ENCODE data around the gene ARL1. TPM values are rescaled to one million over a fixed set of nuclear protein-coding genes. Genes with fewer than 3 reads are reported as not detected.
A peak's percentile ranks its signal among the peaks of the same experiment; 100 is the strongest.

ARL1 gene
- total and polyA plus RNA-seq, 2 of the 13 experiments (the other 11 are each of a cell fraction or from before 2014, with no cell fraction given), result 90.9 to 123 TPM

- TF ChIP-seq RNF219 (CRISPR knock-in tag; IDR thresholded peaks at IDR 0.05) (no peak), NCOR1 (IDR thresholded peaks at IDR 0.05; ENCODE audit: borderline replicate concordance, low read length) (peak; percentile 69; the same call in 1 of the 2 replicates), THAP9 (CRISPR knock-in tag; IDR thresholded peaks at IDR 0.05; ENCODE audit: borderline replicate concordance) (peak; percentile 60; the same call in 1 of the 2 replicates), CBX1 (IDR thresholded peaks at IDR 0.05; ENCODE audit: low read depth) (no peak), ZBTB8A (CRISPR knock-in tag; IDR thresholded peaks at IDR 0.05; ENCODE audit: borderline replicate concordance, low read depth) (no peak), KDM3A (CRISPR knock-in tag; IDR thresholded peaks at IDR 0.05; ENCODE audit: low read depth) (peak; percentile 55; the same call in 1 of the 2 replicates), FOXO4 (CRISPR knock-in tag; conservative IDR thresholded peaks at IDR 0.05) (no peak), ZUFSP (CRISPR knock-in tag; IDR thresholded peaks at IDR 0.05; ENCODE audit: borderline replicate concordance) (no peak), ZBTB7A (CRISPR knock-in tag; IDR thresholded peaks at IDR 0.05) (no peak), HOXA9 (CRISPR knock-in tag; IDR thresholded peaks at IDR 0.05; ENCODE audit: borderline replicate concordance) (0 out of 2 replicates have a peak, but pooled peaks have one; percentile 52), STAT5B (CRISPR knock-in tag; IDR thresholded peaks at IDR 0.05) (no peak), IRF1 (CRISPR knock-in tag; IDR thresholded peaks at IDR 0.05; ENCODE audit: low read depth) (no peak), ZNF333 (CRISPR knock-in tag; IDR thresholded peaks at IDR 0.05; ENCODE audit: borderline replicate concordance) (0 out of 2 replicates have a peak, but pooled peaks have one; percentile 60), ZNF816 (CRISPR knock-in tag; IDR thresholded peaks at IDR 0.05; ENCODE audit: borderline replicate concordance) (0 out of 2 replicates have a peak, but pooled peaks have one; percentile 62), ZNF274 (CRISPR knock-in tag; IDR thresholded peaks at IDR 0.05) (peak; percentile 88)
Observed at GRCh38 chr12:101407436-101408345, at the start of gene ARL1 (continued).

Measured in HepG2 (cell line).